ENCODE data around the gene RASEF.

RASEF gene

GRCh38 chr9:82993856-82994605 is 68.9 kb downstream of the RASEF start:
- DNase-seq (ENCODE audit: low read depth): no peak
- no peak overlapping the region for H3K4me3 ChIP-seq (ENCODE audit: low read length)
- TF ChIP-seq, protein P1, sequence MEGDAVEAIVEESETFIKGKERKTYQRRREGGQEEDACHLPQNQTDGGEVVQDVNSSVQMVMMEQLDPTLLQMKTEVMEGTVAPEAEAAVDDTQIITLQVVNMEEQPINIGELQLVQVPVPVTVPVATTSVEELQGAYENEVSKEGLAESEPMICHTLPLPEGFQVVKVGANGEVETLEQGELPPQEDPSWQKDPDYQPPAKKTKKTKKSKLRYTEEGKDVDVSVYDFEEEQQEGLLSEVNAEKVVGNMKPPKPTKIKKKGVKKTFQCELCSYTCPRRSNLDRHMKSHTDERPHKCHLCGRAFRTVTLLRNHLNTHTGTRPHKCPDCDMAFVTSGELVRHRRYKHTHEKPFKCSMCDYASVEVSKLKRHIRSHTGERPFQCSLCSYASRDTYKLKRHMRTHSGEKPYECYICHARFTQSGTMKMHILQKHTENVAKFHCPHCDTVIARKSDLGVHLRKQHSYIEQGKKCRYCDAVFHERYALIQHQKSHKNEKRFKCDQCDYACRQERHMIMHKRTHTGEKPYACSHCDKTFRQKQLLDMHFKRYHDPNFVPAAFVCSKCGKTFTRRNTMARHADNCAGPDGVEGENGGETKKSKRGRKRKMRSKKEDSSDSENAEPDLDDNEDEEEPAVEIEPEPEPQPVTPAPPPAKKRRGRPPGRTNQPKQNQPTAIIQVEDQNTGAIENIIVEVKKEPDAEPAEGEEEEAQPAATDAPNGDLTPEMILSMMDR (conservative IDR thresholded peaks at IDR 0.05; ENCODE audit: low read depth, low read length): no peak

DNA sequence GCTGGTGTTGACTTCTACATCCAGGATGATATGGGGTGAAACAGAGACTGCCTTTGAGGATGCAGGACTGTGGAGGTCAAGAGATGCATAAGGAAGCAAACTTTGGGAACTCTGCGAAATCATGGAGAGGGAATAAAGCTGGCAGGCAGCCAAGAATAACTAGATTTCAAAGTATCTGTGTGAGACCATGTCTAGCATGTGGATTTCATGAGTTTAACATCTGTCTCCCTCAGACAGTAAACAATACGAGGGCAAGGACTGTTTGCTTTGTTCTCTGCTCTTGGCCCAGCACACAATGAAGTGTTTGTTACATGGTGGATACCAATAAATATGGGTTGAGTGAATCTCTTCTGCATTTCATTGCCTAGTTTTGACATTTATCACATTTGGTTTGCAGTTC is 71.3 kb downstream of the RASEF start:
- no peak overlapping the region for H3K4me3 ChIP-seq (ENCODE audit: low read length)
- TF ChIP-seq, protein P1 (conservative IDR thresholded peaks at IDR 0.05; ENCODE audit: low read depth, low read length): no peak
- DNase-seq (ENCODE audit: low read depth): no peak

GRCh38 chr9:82989929-82990328 is 73.0 kb downstream of the RASEF start:
- DNase-seq (ENCODE audit: low read depth): no peak
- TF ChIP-seq, protein P1 (conservative IDR thresholded peaks at IDR 0.05; ENCODE audit: low read depth, low read length): no peak
- no peak overlapping the region for H3K4me3 ChIP-seq (ENCODE audit: low read length)

DNA sequence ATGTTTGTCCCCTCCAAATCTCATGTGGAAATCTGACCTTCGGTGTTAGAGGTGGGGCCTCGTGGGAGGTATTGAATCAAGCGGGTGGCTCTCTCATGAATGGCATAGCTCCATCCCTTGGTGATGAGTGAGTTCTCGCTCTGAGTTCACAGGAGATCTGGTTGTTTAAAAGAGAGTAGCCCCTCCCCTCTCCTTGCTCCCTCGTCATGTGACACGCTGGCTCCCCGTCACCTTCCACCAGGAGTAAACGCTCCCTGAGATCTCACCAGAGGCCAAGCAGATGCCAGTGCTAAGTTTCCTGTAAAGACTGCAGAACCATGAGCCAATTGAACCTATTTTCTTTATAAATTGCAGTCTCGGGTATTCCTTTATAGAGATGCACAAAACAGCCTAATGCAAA is 74.5 kb downstream of the RASEF start:
- H3K4me3 ChIP-seq (ENCODE audit: low read length): no peak overlapping the region
- TF ChIP-seq, protein P1 (conservative IDR thresholded peaks at IDR 0.05; ENCODE audit: low read depth, low read length): no peak
- no peak for DNase-seq (ENCODE audit: low read depth)

GRCh38 chr9:82987370-82988189 is 75.4 kb downstream of the RASEF start:
- H3K4me3 ChIP-seq (ENCODE audit: low read length): no peak overlapping the region
- DNase-seq (ENCODE audit: low read depth): no peak
- TF ChIP-seq, protein P1 (conservative IDR thresholded peaks at IDR 0.05; ENCODE audit: low read depth, low read length): no peak

DNA sequence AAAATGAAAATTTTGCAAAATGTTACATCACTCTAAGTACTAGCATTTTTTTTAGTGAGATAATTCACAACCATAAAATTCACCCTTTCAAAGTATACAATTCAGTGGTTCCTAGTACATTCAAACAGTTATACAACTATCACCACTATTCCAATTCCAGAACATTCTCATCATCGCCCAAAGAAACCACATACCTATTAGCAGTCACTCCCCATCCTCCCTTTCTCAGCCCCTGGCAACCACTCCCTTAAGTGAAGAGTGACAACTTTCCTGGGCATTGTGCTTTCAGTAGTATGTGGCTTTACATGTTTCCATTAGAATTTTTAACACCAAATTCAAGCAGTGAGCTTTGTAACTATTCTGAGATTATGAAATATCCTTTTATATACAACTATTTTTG is 81.4 kb downstream of the RASEF start:
- TF ChIP-seq, protein P1 (conservative IDR thresholded peaks at IDR 0.05; ENCODE audit: low read depth, low read length): no peak
- no peak for DNase-seq (ENCODE audit: low read depth)
- H3K4me3 ChIP-seq (ENCODE audit: low read length): no peak overlapping the region
